OCI-LY7 (cell line): ENCODE results near the gene FOXK1. TPM values are rescaled to one million over a fixed set of nuclear protein-coding genes. Genes with fewer than 3 reads are reported as not detected.

ENCODE experiments used
- BruUV-seq: library from RNA; stranded (reverse); fragments of 400-500 nt; replicated peaks from 2 replicates; lab custom pipeline; 2021; lab: Mats Ljungman, UMichigan
- CTCF ChIA-PET: fragments of 300-600 bp; sonication (Branson Sonifier 250); formaldehyde crosslinking; loops from one replicate; lab custom pipeline; 2022; ENCODE audit warnings: antibody characterized with exemption; ENCODE audit not compliant: unreplicated experiment; lab: Charles Lee
- POLR2A ChIA-PET: fragments of 300-600 bp; sonication (Branson Sonifier 250); formaldehyde crosslinking; loops from one replicate; lab custom pipeline; 2022; ENCODE audit warnings: antibody characterized with exemption; lab: Charles Lee
- DNase-seq: peaks from one replicate; pipeline ENCODE4 v3.0.0-alpha.2; 2015; ENCODE audit warnings: low spot score
- H2AFZ ChIP-seq: fragments of 200-600 bp; sonication (generic), shearing (Covaris generic); 2 replicates; pipeline ENCODE4 v1.6.1; 2014; ENCODE audit warnings: mild to moderate bottlenecking, antibody characterized with exemption, low read length, moderate library complexity
- H3K27ac ChIP-seq: fragments of 200-600 bp; sonication (generic); 2 replicates; pipeline ENCODE4 v1.5.1; 2014; ENCODE audit warnings: mixed run types, low read depth, mild to moderate bottlenecking, moderate library complexity, low read length, inconsistent platforms; ENCODE audit not compliant: poor library complexity, severe bottlenecking
- H3K36me3 ChIP-seq: fragments of 200-600 bp; sonication (generic); 2 replicates; pipeline ENCODE4 v1.6.1; 2014; ENCODE audit warnings: mild to moderate bottlenecking, antibody characterized with exemption, low read length, moderate library complexity, mixed read lengths; ENCODE audit not compliant: insufficient read depth
- H3K4me1 ChIP-seq: fragments of 200-600 bp; sonication (generic); 2 replicates; pipeline ENCODE4 v1.5.1; 2014; ENCODE audit warnings: mild to moderate bottlenecking, low read length; ENCODE audit not compliant: insufficient read depth, poor library complexity, severe bottlenecking
- H3K4me2 ChIP-seq: fragments of 200-600 bp; sonication (generic); 2 replicates; pipeline ENCODE4 v1.6.1; 2014; ENCODE audit warnings: mild to moderate bottlenecking, low read length
- H3K4me3 ChIP-seq: fragments of 200-600 bp; sonication (generic); 2 replicates; pipeline ENCODE4 v1.5.1; 2014; ENCODE audit warnings: mild to moderate bottlenecking, low read depth, low read length; ENCODE audit not compliant: poor library complexity, severe bottlenecking
- H3K79me2 ChIP-seq: fragments of 200-600 bp; sonication (generic); 2 replicates; pipeline ENCODE4 v1.6.1; 2016; ENCODE audit warnings: low read depth, mild to moderate bottlenecking, low read length, moderate library complexity, mixed read lengths; ENCODE audit not compliant: insufficient read depth
- H3K9me2 ChIP-seq: fragments of 200-600 bp; sonication (generic); 2 replicates; pipeline ENCODE4 v1.6.1; 2016; ENCODE audit warnings: mild to moderate bottlenecking, low read length, mixed read lengths; ENCODE audit not compliant: insufficient read depth
- H3K9me3 ChIP-seq: fragments of 200-600 bp; sonication (generic); 2 replicates; pipeline ENCODE4 v1.6.1; 2014; ENCODE audit warnings: mild to moderate bottlenecking, mixed run types, low read length, mixed read lengths
- H4K20me1 ChIP-seq: fragments of 200-600 bp; sonication (generic); 2 replicates; pipeline ENCODE4 v1.6.1; 2014; ENCODE audit warnings: mild to moderate bottlenecking, antibody characterized with exemption, low read length, moderate library complexity, mixed read lengths; ENCODE audit not compliant: insufficient read depth
- CTCF ChIP-seq: fragments of 200-600 bp; sonication (generic); conservative IDR thresholded peaks from 2 replicates; pipeline ENCODE4 v1.5.1; 2014; ENCODE audit warnings: mild to moderate bottlenecking, antibody characterized with exemption, low read length, moderate library complexity, mixed read lengths
- EZH2phosphoT487 ChIP-seq: fragments of 200-600 bp; sonication (generic); IDR thresholded peaks from 2 replicates; pipeline ENCODE4 v1.6.1; 2018; ENCODE audit warnings: low read depth, borderline replicate concordance, mild to moderate bottlenecking, mixed run types, antibody characterized with exemption, low read length, moderate library complexity, mixed read lengths
- intact Hi-C: fragments of 100-400 bp; cut with micrococcal nuclease; formaldehyde crosslinking; loops from one replicate; pipeline ENCODE4 v1.10.0; 2022; ENCODE audit not compliant: unreplicated experiment
- total RNA-seq, 2 experiments: library from RNA; depleted of rRNA in 1 of 2; stranded (reverse); fragments of >200 nt in 1 of 2; shearing (Covaris generic) in 1 of 2; gene quantifications; 2 replicates each; pipeline ENCODE4 v1.2.3, GENCODE V29; 2014 to 2022

FOXK1 gene
- total RNA-seq, 2 experiments from 2014 or later: 17.3 to 34.5 TPM

- intact Hi-C loops: no loop called here
- ChIA-PET POLR2A (no interaction called here), CTCF (no interaction called here)
- Histone ChIP-seq H2AFZ (no peak overlapping the region), H3K4me3 (no peak overlapping the region), H3K4me1 (no peaks in the 10 kb centered on the region), H3K27ac (no peak overlapping the region), H3K4me2 (no peak overlapping the region), H3K9me2 (no peaks in the 10 kb centered on the region), H4K20me1 (peaks cover 5% of the 10 kb centered on the region; the same call in 1 of the 2 replicates), H3K9me3 (peaks cover 18% of the 10 kb centered on the region; the same call in 1 of the 2 replicates), H3K79me2 (peaks cover 28% of the 10 kb centered on the region), H3K36me3 (peaks cover 45% of the 10 kb centered on the region)
- TF ChIP-seq EZH2phosphoT487: no peak
- no peak for TF ChIP-seq CTCF
- no peak for DNase-seq
- BruUV-seq: no TSS peak
Observed at GRCh38 chr7:4716946-4717795, 35.1 kb downstream of the FOXK1 start.

GRCh38 chr7:4718075-4718474 is 36.0 kb downstream of the FOXK1 start:
- Histone ChIP-seq H4K20me1 (no peaks in the 10 kb centered on the region), H3K4me1 (no peaks in the 10 kb centered on the region), H3K36me3 (peaks cover 53% of the 10 kb centered on the region), H3K27ac (no peak overlapping the region), H2AFZ (no peak overlapping the region), H3K9me2 (no peaks in the 10 kb centered on the region), H3K9me3 (peaks cover 18% of the 10 kb centered on the region; the same call in 1 of the 2 replicates), H3K4me2 (no peak overlapping the region), H3K79me2 (peaks cover 19% of the 10 kb centered on the region), H3K4me3 (no peak overlapping the region)
- no peak for DNase-seq
- CTCF ChIA-PET: no interaction called here
- BruUV-seq: no TSS peak
- TF ChIP-seq EZH2phosphoT487: no peak
- TF ChIP-seq CTCF: no peak
- POLR2A ChIA-PET: no interaction called here
- intact Hi-C loops: no loop called here

DNA sequence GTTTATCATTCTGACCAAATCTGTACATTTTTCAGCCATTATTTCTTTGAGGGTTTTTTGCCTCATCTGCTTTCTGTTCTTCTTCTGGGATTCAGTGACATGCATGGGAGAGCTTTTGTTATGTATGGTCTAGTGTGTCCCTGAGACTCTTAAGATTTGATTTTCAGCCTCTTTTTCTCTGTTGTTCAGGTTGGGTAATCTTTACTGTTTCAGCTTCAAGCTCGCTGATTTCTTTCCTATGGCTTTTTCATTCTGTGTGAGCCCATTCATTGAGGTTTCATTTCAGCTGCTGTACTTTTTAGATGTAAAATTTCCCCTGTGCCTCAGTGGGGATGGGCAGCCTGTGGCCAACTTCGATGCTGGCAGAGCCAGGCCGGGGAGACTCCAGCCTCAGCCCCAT is 38.1 kb downstream of the FOXK1 start:
- no TSS peak for BruUV-seq
- DNase-seq: no peak
- Histone ChIP-seq H3K79me2 (no peaks in the 10 kb centered on the region), H2AFZ (no peak overlapping the region), H3K27ac (no peak overlapping the region), H3K36me3 (peaks cover 44% of the 10 kb centered on the region), H3K9me3 (peaks cover 18% of the 10 kb centered on the region; the same call in 1 of the 2 replicates), H3K4me1 (peaks cover 2% of the 10 kb centered on the region), H4K20me1 (no peaks in the 10 kb centered on the region), H3K4me2 (no peak overlapping the region), H3K4me3 (no peak overlapping the region), H3K9me2 (no peaks in the 10 kb centered on the region)
- intact Hi-C loops: no loop called here
- POLR2A ChIA-PET: no interaction called here
- CTCF ChIA-PET: no interaction called here
- TF ChIP-seq EZH2phosphoT487: no peak
- TF ChIP-seq CTCF: no peak
